HL-60/S4 treated with phorbol 12-myristate 13-acetate at 8.2 ng/mL for 4 days and 3 days (cell line): ENCODE measurements around the gene RIPK1.
"Not testable (repeated sequence)": the region's sequence is repeated elsewhere in the genome, so short reads cannot be mapped to it uniquely, and the experiment has no call there.

Experiments
- in situ Hi-C: fragments of 300-500 bp; cut with MboI; formaldehyde crosslinking; loops from 2 replicates; pipeline ENCODE4 v1.15.0; 2022; ENCODE audit warnings: low sequenced_read_pairs

RIPK1 gene

DNA sequence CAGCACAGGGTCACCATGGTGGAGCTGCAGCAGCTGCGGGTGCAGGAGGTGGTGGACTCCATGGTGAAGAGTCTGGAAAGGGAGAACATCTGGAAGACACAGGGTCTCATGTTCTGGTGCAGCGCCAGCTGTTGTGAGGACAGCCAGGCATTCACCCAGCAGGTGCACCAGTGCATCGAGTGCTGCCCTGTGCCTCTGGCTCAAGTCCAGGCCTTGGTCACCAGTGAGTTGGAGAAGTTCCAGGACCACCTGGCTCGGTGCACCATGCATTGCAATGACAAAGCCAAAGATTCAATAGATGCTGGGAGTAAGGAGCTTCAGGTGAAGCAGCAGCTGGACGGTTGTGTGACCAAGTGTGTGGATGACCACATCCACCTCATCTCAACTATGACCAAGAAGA is 22.9 kb upstream of the RIPK1 start:
- in situ Hi-C loops: no loop called here

DNA sequence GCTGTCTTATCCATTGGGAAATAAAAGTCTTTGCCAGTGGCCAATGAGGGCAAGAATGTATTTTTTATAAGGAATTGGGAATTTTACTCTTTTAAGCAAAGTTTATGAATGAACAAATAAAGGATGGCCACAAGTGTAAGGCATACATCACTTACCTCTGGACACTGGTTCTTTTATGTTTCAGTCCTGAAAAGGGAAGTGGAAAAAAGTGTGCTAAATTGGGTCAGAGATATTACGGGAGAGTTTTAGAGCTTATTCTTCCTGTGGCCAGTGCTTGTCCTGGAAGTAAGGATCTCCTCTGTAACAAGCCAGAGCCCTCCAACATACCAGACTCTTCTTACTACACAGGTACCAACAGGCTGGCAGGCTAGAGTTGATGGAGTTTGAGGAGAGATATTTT is 22.5 kb upstream of the RIPK1 start:
- in situ Hi-C loops: no loop called here

DNA sequence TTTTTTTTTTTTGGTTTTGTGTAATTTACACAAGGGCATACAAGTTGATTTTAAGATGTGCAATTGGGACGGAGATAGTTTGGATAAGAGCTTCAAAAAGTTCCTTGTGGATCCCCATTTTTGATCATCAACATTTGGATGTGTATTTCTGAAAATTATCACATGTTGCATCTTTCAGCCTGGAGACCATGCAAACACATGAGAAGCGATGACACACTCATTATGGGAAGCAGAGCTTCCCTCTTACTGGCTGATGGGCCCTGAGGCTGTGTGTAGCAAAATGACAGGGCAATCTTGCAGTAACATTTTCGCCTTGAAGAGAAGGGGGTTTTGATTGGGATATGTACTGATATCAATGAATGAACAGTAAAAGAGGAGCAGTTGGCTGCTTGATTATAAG is 22.0 kb upstream of the RIPK1 start:
- in situ Hi-C loops: no loop called here

DNA sequence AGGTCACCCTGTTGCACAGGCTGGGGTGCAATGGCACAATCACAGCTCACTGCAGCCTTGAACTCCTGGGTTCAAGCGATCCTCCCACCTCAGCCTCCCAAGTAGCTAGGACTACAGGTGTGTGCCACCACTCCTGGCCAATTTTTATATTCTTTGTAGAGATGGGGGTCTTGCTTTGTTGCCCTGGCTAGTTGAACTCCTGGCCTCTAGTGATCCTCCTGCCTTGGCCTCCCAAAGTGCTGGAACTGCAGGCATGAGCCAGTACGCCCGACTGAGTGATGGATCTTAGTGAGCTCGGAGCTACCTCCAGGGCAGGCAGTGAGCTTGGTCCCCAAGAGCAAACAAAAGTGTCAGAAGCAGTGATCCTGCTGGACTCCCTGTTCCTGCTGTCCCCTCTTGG is 20.3 kb upstream of the RIPK1 start:
- in situ Hi-C loops: not testable (repeated sequence)

DNA sequence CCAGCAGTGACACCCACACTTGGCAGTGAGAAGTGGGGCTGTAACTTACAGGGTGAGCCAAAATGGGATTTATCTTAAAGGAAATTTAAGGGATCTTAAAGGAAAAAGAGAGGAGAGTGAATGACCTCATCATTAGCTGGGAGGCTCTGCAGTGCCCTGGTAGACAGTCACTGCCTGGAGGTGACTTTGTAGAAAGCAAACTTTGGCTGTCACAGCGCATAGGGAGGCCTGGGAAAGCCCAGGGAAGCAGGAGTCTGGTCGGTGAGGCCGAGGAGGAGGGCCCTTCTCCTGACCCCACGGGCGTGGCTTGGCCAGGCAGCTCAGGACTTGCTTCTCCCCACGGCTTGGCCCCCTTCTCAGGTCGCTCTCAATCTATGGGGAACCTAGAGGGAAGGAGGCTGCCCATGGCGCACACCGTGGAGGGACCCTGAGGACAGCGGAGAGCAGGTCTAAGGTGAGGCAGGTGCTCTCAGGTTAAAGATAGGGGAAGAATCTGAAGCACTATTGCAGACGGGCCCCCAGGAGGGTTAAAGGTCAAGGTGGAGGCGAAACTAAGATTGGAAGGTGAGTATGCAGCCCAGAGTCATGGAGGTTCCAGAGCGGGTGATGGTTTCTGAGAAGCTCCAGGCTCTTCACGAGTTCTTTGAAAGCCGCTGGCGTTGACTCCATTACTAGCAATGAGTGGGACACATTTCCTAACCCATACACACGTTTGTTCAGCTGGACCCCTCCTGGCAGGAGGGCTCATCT is 15.6 kb upstream of the RIPK1 start:
- in situ Hi-C loops: loop anchor here (5.0 kb wide), 1 partner anchor 50 kb away; no protein-coding TSS in a partner anchor

DNA sequence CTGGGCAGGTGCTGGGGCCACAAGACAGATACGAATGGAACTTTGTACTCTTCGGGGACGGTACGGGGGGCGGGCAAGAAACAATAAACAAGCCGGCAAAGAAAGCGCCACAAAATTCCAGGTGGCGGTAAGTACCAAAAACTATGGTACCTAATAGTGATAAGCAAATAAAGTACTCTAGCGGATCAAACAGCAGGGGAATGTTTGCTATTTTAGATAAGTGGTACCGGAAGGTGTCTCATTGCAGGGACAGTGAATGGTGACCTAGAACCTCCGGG is 15.1 kb upstream of the RIPK1 start:
- in situ Hi-C loops: loop anchor here (5.0 kb wide), 1 partner anchor 51 kb away; no protein-coding TSS in a partner anchor

DNA sequence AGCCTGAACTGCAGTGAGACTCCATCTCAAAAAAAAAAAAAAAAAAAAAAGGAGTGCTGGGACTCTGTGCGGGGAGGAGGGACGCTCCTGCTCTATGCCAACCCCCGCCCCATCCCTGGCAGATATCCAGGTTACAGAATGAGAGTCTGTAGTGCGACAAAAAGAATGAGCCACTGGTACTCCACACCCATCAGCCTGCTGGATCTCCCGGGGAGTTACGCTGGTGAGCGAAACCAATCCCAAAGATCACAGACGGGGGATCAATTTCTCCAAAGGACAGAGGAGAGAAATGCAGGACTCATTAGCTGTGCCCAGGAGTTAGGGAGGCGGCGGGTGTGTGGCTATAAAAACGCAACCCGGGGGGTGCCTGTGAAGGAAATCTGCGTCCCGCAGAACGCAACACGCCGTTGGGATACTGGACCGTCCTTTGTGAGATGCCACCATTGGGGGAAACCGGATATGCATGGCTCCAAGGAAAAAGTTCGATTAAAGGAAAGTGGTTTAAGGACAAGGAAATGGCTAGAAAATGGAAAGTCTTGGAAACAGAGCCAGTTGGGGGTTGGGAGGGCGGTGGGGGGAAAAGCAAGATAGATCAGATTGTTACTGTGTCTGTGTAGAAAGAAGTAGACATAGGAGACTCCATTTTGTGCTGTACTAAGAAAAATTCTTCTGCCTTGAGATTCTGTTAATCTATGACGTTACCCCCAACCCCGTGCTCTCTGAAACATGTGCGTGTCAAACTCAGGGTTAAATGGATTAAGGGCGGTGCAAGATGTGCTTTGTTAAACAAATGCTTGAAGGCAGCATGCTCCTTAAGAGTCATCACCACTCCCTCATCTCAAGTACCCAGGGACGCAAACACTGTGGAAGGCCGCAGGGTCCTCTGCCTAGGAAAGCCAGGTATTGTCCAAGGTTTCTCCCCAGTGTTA is 13.8 kb upstream of the RIPK1 start:
- in situ Hi-C loops: loop anchor here (5.0 kb wide), 1 partner anchor 52 kb away; no protein-coding TSS in a partner anchor

DNA sequence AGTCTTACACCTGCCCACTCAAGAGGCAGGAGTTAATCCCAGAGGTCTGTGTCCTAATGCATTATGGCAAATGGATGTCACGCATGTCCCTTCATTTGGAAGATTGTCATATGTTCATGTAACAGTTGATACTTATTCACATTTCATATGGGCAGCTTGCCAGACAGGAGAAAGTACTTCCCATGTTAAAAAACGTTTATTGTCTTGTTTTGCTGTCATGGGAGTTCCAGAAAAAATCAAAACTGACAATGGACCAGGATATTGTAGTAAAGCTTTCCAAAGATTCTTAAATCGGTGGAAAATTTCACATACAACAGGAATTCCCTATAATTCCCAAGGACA is 13.2 kb upstream of the RIPK1 start:
- in situ Hi-C loops: not testable (repeated sequence)

DNA sequence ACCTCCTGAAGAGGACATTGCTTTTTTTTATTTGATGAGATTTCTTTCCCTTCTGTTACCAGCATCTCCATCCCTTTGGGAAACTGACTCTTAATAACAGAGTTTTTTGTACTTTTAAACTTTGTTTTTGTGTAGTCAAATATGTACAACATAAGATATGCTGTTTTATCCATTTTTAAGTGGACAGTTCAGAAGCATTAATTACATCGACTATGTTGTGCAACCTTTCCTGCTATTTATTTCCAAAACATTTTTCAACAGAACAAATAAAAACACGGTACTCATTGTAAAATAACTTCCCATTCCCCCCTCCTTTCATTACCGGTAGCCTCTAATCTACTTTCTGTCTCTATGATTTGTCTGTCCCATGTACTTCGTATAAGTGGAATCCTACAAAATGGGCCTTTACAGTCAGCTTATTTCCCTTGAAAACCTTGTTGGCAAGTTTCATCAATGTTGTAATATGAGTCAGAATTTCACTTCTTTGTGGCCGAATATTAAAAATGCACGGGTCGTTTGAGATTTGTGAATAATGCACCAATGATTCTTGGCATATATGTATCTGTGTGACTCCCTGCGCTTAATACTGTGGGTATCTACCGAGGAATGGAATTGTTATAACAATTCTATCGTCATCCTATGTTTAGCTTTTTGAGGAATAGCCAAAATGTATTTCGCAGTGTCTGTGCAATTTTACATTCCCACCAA is 11.1 kb upstream of the RIPK1 start:
- in situ Hi-C loops: no loop called here

DNA sequence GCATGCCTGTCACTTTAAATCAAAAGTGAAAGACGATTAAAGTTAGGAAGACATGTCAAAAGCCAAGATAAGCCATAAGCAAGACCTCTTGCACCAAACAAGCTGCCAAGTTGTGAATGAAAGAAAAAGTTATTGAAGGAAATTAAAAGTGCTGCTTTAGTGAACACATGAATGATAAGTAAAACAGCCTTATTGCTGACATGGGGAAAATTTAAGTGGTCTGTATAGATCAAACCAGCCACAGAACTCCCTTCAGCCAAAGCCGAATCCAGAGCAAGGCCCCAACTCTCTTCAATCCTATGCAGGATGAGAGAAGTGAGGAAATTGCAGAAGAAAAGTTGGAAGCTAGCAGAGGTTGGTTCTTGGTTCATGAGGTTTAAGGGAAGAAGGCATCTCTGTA is 9.3 kb upstream of the RIPK1 start:
- in situ Hi-C loops: no loop called here

DNA sequence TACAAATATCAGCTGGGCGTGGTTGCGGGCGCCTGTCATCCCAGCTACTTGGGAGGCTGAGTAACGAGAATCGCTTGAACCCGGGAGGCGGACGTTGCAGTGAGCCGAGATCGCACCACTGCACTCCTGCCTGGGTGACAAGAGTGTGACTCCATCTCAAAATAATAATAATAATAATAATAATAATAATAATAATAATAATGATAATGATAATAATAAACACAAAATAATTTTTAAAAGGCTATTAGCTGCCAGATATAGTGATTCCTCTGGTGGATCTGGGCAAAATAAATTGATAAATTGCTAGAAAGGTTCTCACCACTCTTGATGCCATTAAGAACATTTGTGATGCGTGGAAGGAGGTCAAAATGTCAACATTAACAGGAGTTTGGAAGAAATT is 8.2 kb upstream of the RIPK1 start:
- in situ Hi-C loops: not testable (repeated sequence)

DNA sequence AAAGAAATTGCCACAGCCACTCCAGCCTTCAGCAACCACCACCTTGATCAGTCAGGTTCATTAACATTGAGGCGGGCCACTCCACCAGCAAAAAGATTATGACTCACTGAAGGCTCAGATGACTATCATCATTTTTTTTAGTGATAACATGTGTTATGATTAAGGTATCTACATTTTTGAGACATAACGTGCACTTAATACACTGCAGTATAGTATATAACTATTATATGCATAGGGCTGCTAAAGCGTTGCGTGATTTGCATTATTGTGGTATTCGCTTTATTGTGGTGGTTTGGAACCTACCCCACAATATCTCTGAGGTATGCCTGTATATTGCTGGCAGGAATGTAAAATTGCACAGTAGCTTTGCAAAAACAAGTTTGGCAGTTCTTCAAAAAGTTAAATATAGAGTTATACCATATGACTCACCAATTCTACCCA is 6.8 kb upstream of the RIPK1 start:
- in situ Hi-C loops: no loop called here

DNA sequence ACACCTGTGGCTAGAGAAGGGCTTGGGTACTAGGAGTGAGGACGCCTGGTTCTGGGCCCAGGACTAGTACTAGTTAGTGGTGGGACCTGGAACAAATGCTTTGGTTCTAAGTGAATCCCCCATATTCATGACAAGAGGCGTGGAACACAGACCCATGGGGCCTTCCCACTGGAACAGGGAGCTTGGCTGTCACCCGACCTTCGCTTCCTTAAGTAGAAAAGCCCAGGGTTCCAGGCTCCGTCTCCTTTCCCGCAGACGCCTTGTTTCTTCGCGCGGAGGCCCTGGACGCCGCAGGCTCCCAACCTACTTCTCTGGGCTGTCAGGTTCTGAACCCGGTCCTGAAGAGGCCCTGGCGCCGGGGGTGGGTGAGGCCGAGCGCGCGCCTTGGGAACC is 5.0 kb upstream of the RIPK1 start:
- in situ Hi-C loops: not testable (repeated sequence)

DNA sequence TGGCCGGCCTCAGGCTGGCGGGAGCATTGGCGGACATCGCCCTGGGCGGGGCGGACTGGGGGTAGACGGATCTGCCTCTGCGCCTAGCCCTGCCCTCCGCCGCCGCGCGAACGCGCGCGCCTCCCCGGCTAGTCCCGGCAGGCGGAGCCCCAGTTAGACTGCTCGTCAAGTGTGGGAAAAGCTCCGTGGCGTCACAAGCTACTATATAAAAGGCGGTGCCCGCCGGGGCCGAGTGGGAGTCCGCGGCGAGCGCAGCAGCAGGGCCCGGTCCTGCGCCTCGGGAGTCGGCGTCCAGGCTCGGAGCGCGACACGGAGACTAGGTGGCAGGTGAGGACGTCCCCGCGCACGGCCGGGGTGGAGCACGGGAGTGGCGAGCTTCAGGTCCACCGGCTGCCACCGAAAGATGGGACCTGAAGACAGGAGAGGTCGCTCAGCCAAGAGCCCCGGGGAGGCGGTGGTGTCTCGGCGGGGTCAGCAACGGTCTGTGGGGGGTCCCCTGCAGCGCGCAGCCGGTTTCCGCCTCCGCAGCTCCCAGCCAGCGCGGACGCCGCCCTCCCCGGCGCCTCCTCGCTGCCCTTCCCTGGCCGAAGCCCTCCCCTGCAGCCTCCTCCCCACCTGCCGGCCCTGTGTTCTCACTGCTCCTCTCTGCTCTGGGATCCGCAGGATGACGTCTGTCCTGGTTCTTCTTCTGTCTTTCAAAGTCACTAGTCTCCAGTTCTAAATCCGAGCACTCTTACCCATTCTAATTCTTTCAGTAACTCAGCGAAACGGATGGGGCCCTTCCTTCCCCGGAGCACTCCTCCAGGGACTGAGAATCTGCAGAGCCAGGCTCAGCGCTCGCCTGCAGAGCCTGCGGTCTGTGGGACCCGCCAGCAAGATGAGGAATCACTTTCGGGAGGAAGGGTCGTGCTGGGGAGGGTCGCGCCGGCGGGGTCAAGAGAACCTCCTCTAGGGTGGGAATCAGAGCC is 4.3 kb upstream of the RIPK1 start:
- in situ Hi-C loops: no loop called here

DNA sequence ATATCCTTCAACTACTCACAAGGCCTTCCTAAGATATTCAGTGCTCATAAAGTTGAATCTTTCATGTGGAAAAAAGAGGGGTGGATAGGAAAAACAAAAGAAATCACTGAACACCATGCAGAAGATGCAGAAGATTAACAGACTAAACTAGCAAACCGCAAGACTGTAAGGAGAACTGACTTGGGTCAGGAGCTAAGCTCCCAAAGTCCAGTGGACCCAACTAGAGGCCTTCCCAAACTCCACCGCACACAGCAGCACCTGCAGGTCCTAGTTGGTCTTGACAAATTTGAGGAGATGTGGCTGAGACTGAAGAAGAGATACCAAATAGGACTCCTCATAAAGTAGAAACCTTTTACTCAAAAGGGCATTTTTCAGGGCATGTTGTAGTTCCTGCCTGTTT is 3.3 kb downstream of the RIPK1 start:
- in situ Hi-C loops: no loop called here

DNA sequence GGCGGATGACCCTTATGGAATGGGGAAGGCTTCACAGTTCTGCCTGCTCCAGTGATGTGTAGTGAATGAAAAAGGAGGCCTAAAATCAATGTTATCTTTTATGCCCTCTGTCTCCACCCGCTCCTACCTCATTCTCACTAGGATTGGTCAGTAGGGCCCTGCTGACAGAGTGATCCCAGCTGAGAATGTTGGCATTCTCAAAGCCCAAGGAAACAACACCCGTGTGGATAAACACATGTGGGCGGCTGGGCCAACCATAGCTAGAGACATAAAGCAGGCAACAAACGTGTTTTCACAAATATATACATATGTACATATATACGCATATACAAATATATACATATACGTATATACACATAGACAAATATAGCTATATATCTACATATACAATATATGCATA is 4.5 kb downstream of the RIPK1 start:
- in situ Hi-C loops: no loop called here

DNA sequence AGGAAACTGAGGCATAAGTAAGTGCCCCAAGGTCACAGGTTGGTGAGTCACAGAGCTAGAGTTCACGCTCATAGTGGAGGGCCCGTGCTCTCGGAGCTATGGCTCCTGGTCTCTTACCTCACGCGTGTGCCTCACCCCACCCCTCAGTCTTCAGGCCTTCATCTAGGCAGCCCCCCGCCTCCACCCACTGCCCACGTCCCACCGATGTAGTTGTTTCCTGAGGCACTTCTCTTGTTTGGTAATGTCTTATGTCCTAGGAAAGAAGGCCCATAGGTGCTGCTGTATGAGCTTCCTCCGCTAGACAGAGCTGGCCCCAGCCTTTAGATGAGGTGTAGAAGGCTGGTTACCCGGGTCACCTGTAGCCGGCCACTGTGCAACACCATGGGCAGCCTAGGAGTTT is 5.1 kb downstream of the RIPK1 start:
- in situ Hi-C loops: no loop called here

DNA sequence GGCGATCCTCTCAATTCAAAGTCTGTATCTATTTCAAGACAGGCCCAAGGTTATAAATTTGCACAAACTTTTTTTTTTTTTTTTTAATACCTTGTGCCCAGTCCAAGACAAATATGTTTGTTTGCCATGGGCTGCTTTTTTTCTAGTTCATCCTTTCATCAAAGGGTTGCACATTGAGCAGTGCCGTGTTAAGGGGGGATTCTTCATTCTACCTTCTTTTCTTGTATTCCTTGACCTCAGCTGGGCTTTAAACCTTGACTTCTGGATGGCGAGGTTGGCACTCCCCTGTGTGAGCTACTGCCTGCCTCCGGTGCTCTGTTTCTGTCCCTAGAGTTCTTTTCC is 7.4 kb downstream of the RIPK1 start:
- in situ Hi-C loops: no loop called here

DNA sequence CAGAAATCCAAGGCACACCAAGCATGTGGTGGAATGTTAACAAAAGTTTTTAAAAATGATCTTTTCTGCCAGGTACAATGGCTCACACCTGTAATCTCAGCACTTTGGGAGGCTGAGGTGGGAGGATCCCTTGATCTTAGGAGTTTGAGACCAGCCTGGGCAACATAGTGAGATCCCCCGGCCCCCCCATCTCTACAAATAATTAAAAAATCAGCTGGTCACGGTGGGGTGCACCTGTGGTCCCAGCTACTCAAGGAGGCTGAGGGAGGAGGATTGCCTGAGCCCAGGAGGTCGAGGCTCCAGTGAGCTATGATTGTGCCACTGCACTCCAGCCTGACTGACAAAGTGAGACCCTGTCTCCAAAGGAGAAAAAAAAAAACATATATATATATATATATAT is 8.0 kb downstream of the RIPK1 start:
- in situ Hi-C loops: no loop called here

DNA sequence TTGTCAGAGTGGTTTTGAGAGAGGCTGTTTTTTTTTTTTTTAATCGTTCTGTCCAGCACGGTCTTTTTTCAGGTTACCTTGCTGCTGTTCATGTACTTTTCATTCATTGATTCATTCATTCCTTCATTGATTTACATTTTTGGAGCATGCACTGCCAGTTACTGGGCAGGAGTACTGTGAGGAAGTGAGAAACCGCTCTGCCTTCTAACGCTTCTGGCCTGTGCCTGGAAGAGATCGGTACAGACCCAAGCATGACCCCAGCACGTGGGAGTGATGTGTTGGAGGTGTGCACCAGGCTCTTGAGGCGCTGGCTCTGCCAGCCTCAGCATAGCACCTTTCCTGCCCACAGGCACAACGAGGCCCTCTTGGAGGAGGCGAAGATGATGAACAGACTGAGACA is 9.1 kb downstream of the RIPK1 start:
- in situ Hi-C loops: no loop called here

DNA sequence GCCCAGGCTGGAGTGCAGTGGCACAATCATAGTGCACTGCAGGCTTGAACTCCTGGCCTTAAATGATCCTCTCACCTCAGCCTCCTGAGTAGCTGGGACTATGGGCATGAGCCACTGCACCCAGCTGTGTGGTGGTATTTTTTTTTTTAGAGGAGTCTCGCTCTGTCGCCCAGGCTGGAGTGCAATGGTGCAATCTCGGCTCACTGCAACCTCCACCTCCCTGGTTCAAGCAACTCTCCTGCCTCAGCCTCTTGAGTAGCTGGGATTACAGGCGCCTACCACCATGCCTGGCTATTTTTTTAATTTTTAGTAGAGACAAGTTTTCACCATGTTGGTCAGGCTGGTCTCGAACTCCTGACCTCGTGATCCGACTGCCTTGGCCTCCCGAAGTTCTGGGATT is 10.7 kb downstream of the RIPK1 start:
- in situ Hi-C loops: not testable (repeated sequence)
